Measurements from ENCODE around the gene KIAA0753. TPM values are rescaled to one million over a fixed set of nuclear protein-coding genes. Genes with fewer than 3 reads are reported as not detected.

Gene KIAA0753
- total and polyA plus RNA-seq, 2 of the 4 experiments (the other 2 are of a cell fraction), result 10.2 to 17.6 TPM

DNA sequence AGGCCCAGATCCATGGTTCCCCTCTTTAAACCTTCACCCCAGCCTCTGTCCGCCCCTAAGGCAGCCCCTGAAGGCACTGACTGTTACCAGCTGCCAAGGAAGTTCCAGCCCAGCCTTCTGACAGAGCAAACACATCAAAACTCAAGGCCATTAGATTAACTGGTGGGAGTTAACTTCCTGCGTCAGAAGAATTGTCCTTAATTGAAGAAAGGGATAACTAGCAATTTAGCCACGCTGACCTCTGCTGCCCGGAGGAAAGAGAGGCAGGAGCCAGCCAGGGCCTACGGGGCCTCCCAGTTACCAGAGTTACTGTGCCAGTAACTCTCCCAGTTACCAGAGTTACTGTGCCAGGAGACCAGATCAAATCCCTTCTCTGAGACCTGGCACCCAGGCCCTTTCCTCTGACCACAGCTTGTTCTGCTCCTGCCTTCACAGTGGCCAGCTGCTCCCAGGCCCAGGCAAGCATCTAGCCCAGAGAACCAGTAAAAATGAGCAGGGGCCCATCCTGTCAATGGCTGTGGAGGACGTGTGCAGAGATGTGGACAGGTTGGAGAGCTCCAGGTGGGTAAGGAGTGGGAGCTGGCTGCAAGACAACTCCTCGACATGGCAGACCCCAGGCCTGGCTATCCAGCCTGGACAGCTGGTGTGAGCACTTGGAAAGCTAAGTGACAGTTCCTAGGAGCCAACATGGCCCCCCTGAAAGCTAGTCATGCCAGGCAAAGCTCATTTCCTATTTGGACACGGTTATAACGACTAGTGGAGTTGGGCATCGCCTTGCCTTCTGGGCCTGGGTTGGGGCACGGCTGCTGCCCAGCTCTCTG, 81.4 kb downstream of the KIAA0753 start:
- H3K4me3 ChIP-seq (ENCODE audit: insufficient read depth, low read depth, low read length), result no peak overlapping the region

More for the DNA sequence above, 81.4 kb downstream of the KIAA0753 start:
- TF ChIP-seq POLR2A (IDR thresholded peaks at IDR 0.05; ENCODE audit: low read depth, low read length) (no peak), NFE2L2 (IDR thresholded peaks at IDR 0.05; ENCODE audit: low read depth, low read length) (no peak), MAFK (IDR thresholded peaks at IDR 0.05; ENCODE audit: low read depth, low read length) (no peak), CEBPB (IDR thresholded peaks at IDR 0.05; ENCODE audit: low read depth, low read length) (no peak), RAD21 (IDR thresholded peaks at IDR 0.05; ENCODE audit: low read length) (no peak), RFX5 (IDR thresholded peaks at IDR 0.05; ENCODE audit: low read depth, low read length) (no peak), ELK1 (IDR thresholded peaks at IDR 0.05; ENCODE audit: borderline replicate concordance, low read depth, low read length) (no peak), BHLHE40 (IDR thresholded peaks at IDR 0.05; ENCODE audit: low read depth, low read length) (no peak), RCOR1 (IDR thresholded peaks at IDR 0.05; ENCODE audit: insufficient replicate concordance, low read length) (no peak), SMC3 (IDR thresholded peaks at IDR 0.05; ENCODE audit: low read depth, low read length) (no peak)
- H4K8ac ChIP-seq (ENCODE audit: low read depth in 2 of 2, low read length in 2 of 2), result no peak overlapping the region
- no peak overlapping the region for H3K18ac ChIP-seq (ENCODE audit: low read depth, low read length)
- POLR2A ChIA-PET (ENCODE audit: unreplicated experiment), result interaction anchor here (0.6 kb wide), 1 partner anchor 1123 kb away, joined by 3 read pairs; no protein-coding TSS in a partner anchor
- H2AK5ac ChIP-seq (ENCODE audit: low read depth, low read length), result no peak overlapping the region
- H2AK9ac ChIP-seq (replicated peaks; ENCODE audit: low read depth, low read length, poor library complexity), result no peak overlapping the region
- H3K27ac ChIP-seq (ENCODE audit: insufficient read depth, low read length), result no peak overlapping the region
- intact Hi-C loops (cut with micrococcal nuclease) (loop anchor here (5.0 kb wide), 1 partner anchor 87 kb away; no protein-coding TSS in a partner anchor), dilution Hi-C loops (cut with HindIII; ENCODE audit: low sequenced_read_pairs, unreplicated experiment) (no loop called here), in situ Hi-C loops (cut with MboI; ENCODE audit: low sequenced_read_pairs) (no loop called here)
- no peak overlapping the region for H3K4me2 ChIP-seq (ENCODE audit: low read depth, low read length)
- H2BK5ac ChIP-seq (ENCODE audit: low read depth, low read length, poor library complexity, severe bottlenecking), result no peak overlapping the region
- no peak overlapping the region for H2AFZ ChIP-seq (replicated peaks; ENCODE audit: low read length, poor library complexity)
- H3K79me1 ChIP-seq (ENCODE audit: low read depth in 1 of 2, low read length in 2 of 2), result no peaks in the 10 kb centered on the region
- WGBS, 2 experiments (ENCODE audit: extremely low coverage in 2 of 2, insufficient read length in 1 of 2), result 52% methylated on average over 4 of the region's 11 CpGs; no CpG with 5 or more reads in 1 of the 2 experiments
- H3K36me3 ChIP-seq (ENCODE audit: control insufficient read depth, insufficient read depth, low read length), result no peaks in the 10 kb centered on the region
- DNase-seq, result no peak
- H3K9me1 ChIP-seq (ENCODE audit: insufficient read depth, low read length), result no peaks in the 10 kb centered on the region; the same call in 1 of the 2 replicates
- peaks cover 5% of the 10 kb centered on the region; the same call in 1 of the 2 replicates for H3K4me1 ChIP-seq (ENCODE audit: control insufficient read depth, insufficient read depth, low read length)
- H3K9me3 ChIP-seq (ENCODE audit: control insufficient read depth, insufficient read depth, low read length), result no peaks in the 10 kb centered on the region
- no peak overlapping the region for H3K4ac ChIP-seq (ENCODE audit: low read depth, low read length)
- H3K9ac ChIP-seq (ENCODE audit: low read depth, low read length), result no peak overlapping the region
- no peak for ATAC-seq (ENCODE audit: low read depth)
- BruUV-seq (replicated peaks), result no TSS peak
- H2BK120ac ChIP-seq (ENCODE audit: low read depth, low read length), result no peak overlapping the region
- no peak overlapping the region for H4K91ac ChIP-seq (ENCODE audit: insufficient read depth, low read depth, low read length)
- H4K5ac ChIP-seq (ENCODE audit: low read depth, low read length), result no peak overlapping the region
- H3K27me3 ChIP-seq (ENCODE audit: control insufficient read depth, insufficient read depth, low read length), result peaks cover 28% of the 10 kb centered on the region
- 0 out of 2 replicates have a peak, but pooled peaks cover 4% of the 10 kb centered on the region for H4K20me1 ChIP-seq (ENCODE audit: insufficient read depth, low read length)
- H3K23ac ChIP-seq (ENCODE audit: low read depth, low read length), result no peak overlapping the region
- no peak overlapping the region for H2BK15ac ChIP-seq (ENCODE audit: low read depth, low read length)
- no peak overlapping the region for H3K56ac ChIP-seq (ENCODE audit: extremely low read depth, insufficient read depth, low read length)
- CTCF ChIA-PET, result no interaction called here
- no peak overlapping the region for H2BK20ac ChIP-seq (ENCODE audit: low read depth, low read length)
- H3K14ac ChIP-seq (replicated peaks; ENCODE audit: low read depth, low read length), result no peak overlapping the region
